ENCODE results near the gene PPP2R5D. TPM values are rescaled to one million over a fixed set of nuclear protein-coding genes. Genes with fewer than 3 reads are reported as not detected.

The PPP2R5D gene
- total and polyA plus RNA-seq, 4 donors, result 6.7 to 13.9 (median 13.2) TPM

DNA sequence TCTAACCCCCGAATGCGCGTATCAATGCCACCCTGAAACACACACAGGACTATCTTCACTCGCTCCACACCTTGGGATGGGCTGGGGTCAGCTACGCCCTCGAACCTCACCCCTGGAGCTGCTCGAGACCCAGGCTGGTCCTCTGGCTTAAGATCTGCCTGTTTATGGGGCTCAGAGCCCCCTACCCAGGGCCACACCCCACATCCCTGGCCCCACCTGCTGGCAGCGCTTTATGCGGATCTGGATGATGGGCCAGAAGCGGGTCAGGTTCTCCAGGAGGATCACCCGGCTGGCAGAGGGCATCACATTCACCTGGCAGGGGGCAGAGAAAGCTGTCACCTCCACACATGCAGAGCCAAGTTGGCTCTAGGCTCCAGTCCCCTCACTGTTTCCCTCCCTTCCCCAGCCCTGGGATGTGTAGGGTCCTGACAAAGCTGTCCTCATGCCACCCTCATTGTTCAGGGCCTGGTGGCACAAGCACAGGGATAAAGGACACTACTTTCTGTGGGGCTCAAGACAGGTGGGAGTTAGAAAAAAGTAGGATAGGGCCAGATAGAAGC lies 61.1 kb downstream of the PPP2R5D start:
- Histone ChIP-seq H3K4me1 (ENCODE audit: control insufficient read depth in 4 of 4, insufficient read depth in 4 of 4, low read length in 3 of 4) (no peaks in the 10 kb centered on the region), H3K9me3 (ENCODE audit: control insufficient read depth in 4 of 4, low read length in 3 of 4) (no peaks in the 10 kb centered on the region), H3K9ac (ENCODE audit: low read depth in 1 of 2, low read length in 2 of 2) (no peak overlapping the region), H3K27me3 (ENCODE audit: control insufficient read depth in 4 of 4, insufficient read depth in 4 of 4, low read length in 3 of 4) (no peaks in the 10 kb centered on the region), H3K36me3 (ENCODE audit: control insufficient read depth in 4 of 4, insufficient read depth in 3 of 4, low read depth in 1 of 4, low read length in 3 of 4) (peaks cover 9 to 62% (median 27%) of the 10 kb centered on the region in 4 donors), H3K27ac (ENCODE audit: low read depth in 1 of 2, low read length in 2 of 2) (no peak overlapping the region), H3K4me3 (ENCODE audit: low read depth in 1 of 3, low read length in 3 of 3) (no peak overlapping the region)
- no peak for DNase-seq (ENCODE audit: low spot score)
- WGBS, result 94% methylated on average over 11 of the region's 11 CpGs
- TF ChIP-seq TAF1 (conservative IDR thresholded peaks at IDR 0.05) (no peak), NR2F2 (IDR thresholded peaks at IDR 0.05) (no peak), ZBTB33 (IDR thresholded peaks at IDR 0.05) (no peak), HNF4G (IDR thresholded peaks at IDR 0.05) (no peak), FOXA1 (IDR thresholded peaks at IDR 0.05) (no peak), RAD21 (IDR thresholded peaks at IDR 0.05) (no peak), RXRA (IDR thresholded peaks at IDR 0.05) (no peak), GABPA (IDR thresholded peaks at IDR 0.05 in 1 of 2, conservative IDR thresholded peaks at IDR 0.05 in 1 of 2) (no peak), MAX (IDR thresholded peaks at IDR 0.05) (no peak)
- TF ChIP-seq, protein P1, sequence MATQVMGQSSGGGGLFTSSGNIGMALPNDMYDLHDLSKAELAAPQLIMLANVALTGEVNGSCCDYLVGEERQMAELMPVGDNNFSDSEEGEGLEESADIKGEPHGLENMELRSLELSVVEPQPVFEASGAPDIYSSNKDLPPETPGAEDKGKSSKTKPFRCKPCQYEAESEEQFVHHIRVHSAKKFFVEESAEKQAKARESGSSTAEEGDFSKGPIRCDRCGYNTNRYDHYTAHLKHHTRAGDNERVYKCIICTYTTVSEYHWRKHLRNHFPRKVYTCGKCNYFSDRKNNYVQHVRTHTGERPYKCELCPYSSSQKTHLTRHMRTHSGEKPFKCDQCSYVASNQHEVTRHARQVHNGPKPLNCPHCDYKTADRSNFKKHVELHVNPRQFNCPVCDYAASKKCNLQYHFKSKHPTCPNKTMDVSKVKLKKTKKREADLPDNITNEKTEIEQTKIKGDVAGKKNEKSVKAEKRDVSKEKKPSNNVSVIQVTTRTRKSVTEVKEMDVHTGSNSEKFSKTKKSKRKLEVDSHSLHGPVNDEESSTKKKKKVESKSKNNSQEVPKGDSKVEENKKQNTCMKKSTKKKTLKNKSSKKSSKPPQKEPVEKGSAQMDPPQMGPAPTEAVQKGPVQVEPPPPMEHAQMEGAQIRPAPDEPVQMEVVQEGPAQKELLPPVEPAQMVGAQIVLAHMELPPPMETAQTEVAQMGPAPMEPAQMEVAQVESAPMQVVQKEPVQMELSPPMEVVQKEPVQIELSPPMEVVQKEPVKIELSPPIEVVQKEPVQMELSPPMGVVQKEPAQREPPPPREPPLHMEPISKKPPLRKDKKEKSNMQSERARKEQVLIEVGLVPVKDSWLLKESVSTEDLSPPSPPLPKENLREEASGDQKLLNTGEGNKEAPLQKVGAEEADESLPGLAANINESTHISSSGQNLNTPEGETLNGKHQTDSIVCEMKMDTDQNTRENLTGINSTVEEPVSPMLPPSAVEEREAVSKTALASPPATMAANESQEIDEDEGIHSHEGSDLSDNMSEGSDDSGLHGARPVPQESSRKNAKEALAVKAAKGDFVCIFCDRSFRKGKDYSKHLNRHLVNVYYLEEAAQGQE (IDR thresholded peaks at IDR 0.05), result no peak

- H3K4me3 ChIP-seq (ENCODE audit: low read depth in 1 of 3, low read length in 3 of 3), result no peak overlapping the region
- H3K9ac ChIP-seq (ENCODE audit: low read depth in 1 of 2, low read length in 2 of 2), result no peak overlapping the region
- no peaks in the 10 kb centered on the region for H3K9me3 ChIP-seq (ENCODE audit: control insufficient read depth in 4 of 4, low read length in 3 of 4)
- peaks cover 0 to 7% (median 3%) of the 10 kb centered on the region in 4 donors for H3K4me1 ChIP-seq (ENCODE audit: control insufficient read depth in 4 of 4, insufficient read depth in 4 of 4, low read length in 3 of 4)
- WGBS, result 95% methylated on average over 7 of the region's 7 CpGs
- H3K27me3 ChIP-seq (ENCODE audit: control insufficient read depth in 4 of 4, insufficient read depth in 4 of 4, low read length in 3 of 4), result no peaks in the 10 kb centered on the region
- DNase-seq (ENCODE audit: low spot score), result no peak
- peaks cover 9 to 59% (median 24%) of the 10 kb centered on the region in 4 donors for H3K36me3 ChIP-seq (ENCODE audit: control insufficient read depth in 4 of 4, insufficient read depth in 3 of 4, low read depth in 1 of 4, low read length in 3 of 4)
- no peak overlapping the region for H3K27ac ChIP-seq (ENCODE audit: low read depth in 1 of 2, low read length in 2 of 2)
- TF ChIP-seq FOXA2 (IDR thresholded peaks at IDR 0.05), result no peak
- TF ChIP-seq SP1 (IDR thresholded peaks at IDR 0.05), result no peak
- TF ChIP-seq NR2F2 (IDR thresholded peaks at IDR 0.05), result no peak
- TF ChIP-seq, protein P2, sequence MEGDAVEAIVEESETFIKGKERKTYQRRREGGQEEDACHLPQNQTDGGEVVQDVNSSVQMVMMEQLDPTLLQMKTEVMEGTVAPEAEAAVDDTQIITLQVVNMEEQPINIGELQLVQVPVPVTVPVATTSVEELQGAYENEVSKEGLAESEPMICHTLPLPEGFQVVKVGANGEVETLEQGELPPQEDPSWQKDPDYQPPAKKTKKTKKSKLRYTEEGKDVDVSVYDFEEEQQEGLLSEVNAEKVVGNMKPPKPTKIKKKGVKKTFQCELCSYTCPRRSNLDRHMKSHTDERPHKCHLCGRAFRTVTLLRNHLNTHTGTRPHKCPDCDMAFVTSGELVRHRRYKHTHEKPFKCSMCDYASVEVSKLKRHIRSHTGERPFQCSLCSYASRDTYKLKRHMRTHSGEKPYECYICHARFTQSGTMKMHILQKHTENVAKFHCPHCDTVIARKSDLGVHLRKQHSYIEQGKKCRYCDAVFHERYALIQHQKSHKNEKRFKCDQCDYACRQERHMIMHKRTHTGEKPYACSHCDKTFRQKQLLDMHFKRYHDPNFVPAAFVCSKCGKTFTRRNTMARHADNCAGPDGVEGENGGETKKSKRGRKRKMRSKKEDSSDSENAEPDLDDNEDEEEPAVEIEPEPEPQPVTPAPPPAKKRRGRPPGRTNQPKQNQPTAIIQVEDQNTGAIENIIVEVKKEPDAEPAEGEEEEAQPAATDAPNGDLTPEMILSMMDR (IDR thresholded peaks at IDR 0.05; ENCODE audit: low read depth, low read length, missing input control), result no peak
- TF ChIP-seq JUND (IDR thresholded peaks at IDR 0.05), result no peak
- no peak for TF ChIP-seq MAX (IDR thresholded peaks at IDR 0.05)
- no peak for TF ChIP-seq YY1 (IDR thresholded peaks at IDR 0.05)
- TF ChIP-seq FOXA1 (IDR thresholded peaks at IDR 0.05), result no peak
- TF ChIP-seq RAD21 (IDR thresholded peaks at IDR 0.05), result no peak
- TF ChIP-seq HNF4A (conservative IDR thresholded peaks at IDR 0.05), result no peak
- TF ChIP-seq GABPA (IDR thresholded peaks at IDR 0.05 in 1 of 2, conservative IDR thresholded peaks at IDR 0.05 in 1 of 2), result no peak
- TF ChIP-seq ZBTB33 (IDR thresholded peaks at IDR 0.05), result no peak
- TF ChIP-seq, protein P1 (IDR thresholded peaks at IDR 0.05), result no peak
- TF ChIP-seq ATF3 (IDR thresholded peaks at IDR 0.05), result no peak
- no peak for TF ChIP-seq RXRA (IDR thresholded peaks at IDR 0.05)
These were observed 63.6 kb downstream of the PPP2R5D start for GRCh38 chr6:43047998-43048397.
